Tibial nerve (tissue), 4 donors: ENCODE results near the gene SLC9B2.

Source experiments
- CTCF ChIP-seq, 5 experiments: fragments of 200-600 bp in 3 of 5; fragments of 450-650 bp in 2 of 5; sonication (generic) in 3 of 5; IDR thresholded peaks; one replicate each; pipeline ENCODE4 v1.5.1; 2016 to 2019; ENCODE audit warnings: antibody characterized with exemption in 5 of 5, mild to moderate bottlenecking in 3 of 5, moderate library complexity in 2 of 5
- EP300 ChIP-seq, 2 donors: sonication (generic); formaldehyde crosslinking; IDR thresholded peaks; one replicate each; pipeline ENCODE4 v1.6.1; 2017; ENCODE audit warnings: antibody characterized with exemption in 2 of 2, mild to moderate bottlenecking in 1 of 2
- POLR2A ChIP-seq, 2 donors: fragments of 450-650 bp; IDR thresholded peaks; one replicate each; pipeline ENCODE4 v1.6.1; 2017; ENCODE audit warnings: antibody characterized with exemption in 2 of 2, mild to moderate bottlenecking in 2 of 2, moderate library complexity in 2 of 2

- TF ChIP-seq POLR2A (IDR thresholded peaks at IDR 0.05), result no peak
- no peak for TF ChIP-seq CTCF (IDR thresholded peaks at IDR 0.05)
- no peak for TF ChIP-seq EP300 (IDR thresholded peaks at IDR 0.05)
Observed at GRCh38 chr4:103111598-103111997, 35.0 kb upstream of the SLC9B2 start.
